SK-N-SH (cell line): ENCODE measurements around the gene ASIC3. TPM values are rescaled to one million over a fixed set of nuclear protein-coding genes. Genes with fewer than 3 reads are reported as not detected.
A peak's percentile ranks its signal among the peaks of the same experiment; 100 is the strongest.

ENCODE experiments used
- CTCF ChIA-PET: fragments of 300-600, 350-600 bp; formaldehyde crosslinking; extraction: SDS; loops from one replicate; lab custom pipeline; 2021; lab: Yijun Ruan, JAX
- POLR2A ChIA-PET: fragments of 350-600 bp; sonication (Branson Sonifier 250); formaldehyde crosslinking; extraction: SDS; loops from one replicate; lab custom pipeline; 2020; ENCODE audit warnings: antibody characterized with exemption, inconsistent platforms; lab: Yijun Ruan, JAX
- DNase-seq: peaks from one replicate; pipeline ENCODE4 v3.0.0; 2012
- H2AFZ ChIP-seq: fragments of 200-600 bp; sonication (generic); 2 replicates; pipeline ENCODE4 v1.8.1; 2016; ENCODE audit warnings: antibody characterized with exemption, mild to moderate bottlenecking, low read depth
- H3F3A ChIP-seq: fragments of 200-600 bp; sonication (generic); replicated peaks from 2 replicates; pipeline ENCODE3; 2016; ENCODE audit warnings: antibody characterized with exemption, mild to moderate bottlenecking; ENCODE audit not compliant: insufficient read depth
- H3K27ac ChIP-seq, 2 experiments: fragments of 200-500 bp in 1 of 2; fragments of 200-600 bp in 1 of 2; sonication (Bioruptor generic) in 1 of 2; sonication (generic), shearing (Covaris generic) in 1 of 2; 2 replicates each; pipeline versions ENCODE4 v1.5.1 to v1.6.1; 2014 to 2016; ENCODE audit warnings: low read depth in 2 of 2, inconsistent platforms in 1 of 2, low read length in 1 of 2, mild to moderate bottlenecking in 1 of 2, mixed read lengths in 1 of 2
- H3K27me3 ChIP-seq: fragments of 200-600 bp; sonication (generic), shearing (Covaris generic); 2 replicates; pipeline ENCODE4 v1.6.1; 2016; ENCODE audit warnings: mixed run types; ENCODE audit not compliant: insufficient read depth
- H3K36me3 ChIP-seq, 2 experiments: fragments of 200-500 bp in 1 of 2; fragments of 200-600 bp in 1 of 2; sonication (Bioruptor generic) in 1 of 2; sonication (generic) in 1 of 2; replicated peaks in 1 of 2; 2 replicates each; pipeline versions ENCODE3 to v1.5.1; 2014 to 2016; ENCODE audit warnings: low read length in 1 of 2, mild to moderate bottlenecking in 1 of 2; ENCODE audit not compliant: insufficient read depth in 2 of 2, control insufficient read depth in 1 of 2
- H3K4me1 ChIP-seq, 2 experiments: fragments of 200-500 bp in 1 of 2; fragments of 200-600 bp in 1 of 2; sonication (Bioruptor generic) in 1 of 2; sonication (generic), shearing (Covaris generic) in 1 of 2; 2 replicates each; pipeline versions ENCODE4 v1.5.1 to v1.6.1; 2014 to 2016; ENCODE audit warnings: low read depth in 1 of 2, low read length in 1 of 2, mixed run types in 1 of 2; ENCODE audit not compliant: insufficient read depth in 2 of 2, control insufficient read depth in 1 of 2
- H3K4me2 ChIP-seq: fragments of 200-600 bp; sonication (generic), shearing (Covaris generic); 2 replicates; pipeline ENCODE4 v1.6.1; 2017; ENCODE audit warnings: mixed run types
- H3K4me3 ChIP-seq, 2 experiments: fragments of 200-500 bp in 1 of 2; fragments of 200-600 bp in 1 of 2; sonication (Bioruptor generic) in 1 of 2; sonication (generic), shearing (Covaris generic) in 1 of 2; 2 replicates each; pipeline versions ENCODE4 v1.5.1 to v1.8.1; 2014 to 2016; ENCODE audit warnings: low read depth in 2 of 2, inconsistent platforms in 1 of 2, low read length in 1 of 2, mild to moderate bottlenecking in 1 of 2, mixed read lengths in 1 of 2, moderate library complexity in 1 of 2
- H3K79me2 ChIP-seq: fragments of 200-600 bp; sonication (generic); 2 replicates; pipeline ENCODE4 v1.8.1; 2017; ENCODE audit warnings: mild to moderate bottlenecking; ENCODE audit not compliant: insufficient read depth
- H3K9ac ChIP-seq: fragments of 200-600 bp; sonication (generic); 2 replicates; pipeline ENCODE4 v1.6.1; 2017; ENCODE audit warnings: mixed run types
- H3K9me2 ChIP-seq: fragments of 200-600 bp; sonication (generic); 2 replicates; pipeline ENCODE4 v1.6.1; 2017; ENCODE audit warnings: mixed run types
- H3K9me3 ChIP-seq: fragments of 200-600 bp; sonication (generic); 2 replicates; pipeline ENCODE4 v1.6.1; 2017; ENCODE audit warnings: mixed run types, mild to moderate bottlenecking, moderate library complexity
- H4K20me1 ChIP-seq: fragments of 200-600 bp; sonication (generic); 2 replicates; pipeline ENCODE4 v1.6.1; 2017; ENCODE audit warnings: mild to moderate bottlenecking, mixed run types; ENCODE audit not compliant: insufficient read depth
- ELF1 ChIP-seq: IDR thresholded peaks from 2 replicates; pipeline ENCODE4 v1.4.0; 2012
- FOSL2 ChIP-seq: IDR thresholded peaks from 2 replicates; pipeline ENCODE4 v1.4.0; 2012; ENCODE audit warnings: low read depth, mild to moderate bottlenecking, moderate library complexity, borderline replicate concordance
- FOXJ3 ChIP-seq: sonication (generic); formaldehyde crosslinking; IDR thresholded peaks from 2 replicates; pipeline ENCODE4 v1.5.1; 2020; ENCODE audit warnings: mild to moderate bottlenecking, missing genetic modification reagents
- MXI1 ChIP-seq: IDR thresholded peaks from 2 replicates; pipeline ENCODE4 v1.6.1; 2012; ENCODE audit warnings: mild to moderate bottlenecking, low read depth, low read length, improper control_type of control experiment
- POLR2AphosphoS5 ChIP-seq: IDR thresholded peaks from 2 replicates; pipeline ENCODE4 v1.6.1; 2012; ENCODE audit warnings: low read depth, low read length
- SMC3 ChIP-seq: IDR thresholded peaks from 2 replicates; pipeline ENCODE4 v1.6.1; 2012; ENCODE audit warnings: low read depth, low read length, improper control_type of control experiment
- WGBS: methylation state at CpG from one replicate; pipeline ENCODE4 v1.1.6; 2017; ENCODE audit warnings: low lambda C conversion rate; 5-methylcytosine and 5-hydroxymethylcytosine counted together
- polyA plus RNA-seq, 3 experiments: library from polyadenylated mRNA; depleted of rRNA; stranded (reverse); fragments of >200 nt; gene quantifications; 2 replicates each; pipeline ENCODE4 v1.2.3, GENCODE V29; 2012
- TF ChIP-seq, protein P1 (sequence below): IDR thresholded peaks from 2 replicates; pipeline ENCODE4 v1.4.0; 2012; ENCODE audit warnings: low read depth, borderline replicate concordance
- TF ChIP-seq, protein P2 (sequence below): IDR thresholded peaks from 2 replicates; pipeline ENCODE4 v1.4.0; 2012; ENCODE audit warnings: low read depth, borderline replicate concordance
- TF ChIP-seq, protein P3 (sequence below): IDR thresholded peaks from 2 replicates; pipeline ENCODE4 v1.4.0; 2012; ENCODE audit warnings: low read depth
- TF ChIP-seq, protein P4 (sequence below): fragments of 150-350 bp; IDR thresholded peaks from 2 replicates; pipeline ENCODE4 v1.6.1; 2017; ENCODE audit warnings: antibody characterized with exemption, low read length, low read depth, borderline replicate concordance

ASIC3 gene
- polyA plus RNA-seq, 1 of the 3 experiments (the other 2 are of a cell fraction) = 4.5 TPM

DNA sequence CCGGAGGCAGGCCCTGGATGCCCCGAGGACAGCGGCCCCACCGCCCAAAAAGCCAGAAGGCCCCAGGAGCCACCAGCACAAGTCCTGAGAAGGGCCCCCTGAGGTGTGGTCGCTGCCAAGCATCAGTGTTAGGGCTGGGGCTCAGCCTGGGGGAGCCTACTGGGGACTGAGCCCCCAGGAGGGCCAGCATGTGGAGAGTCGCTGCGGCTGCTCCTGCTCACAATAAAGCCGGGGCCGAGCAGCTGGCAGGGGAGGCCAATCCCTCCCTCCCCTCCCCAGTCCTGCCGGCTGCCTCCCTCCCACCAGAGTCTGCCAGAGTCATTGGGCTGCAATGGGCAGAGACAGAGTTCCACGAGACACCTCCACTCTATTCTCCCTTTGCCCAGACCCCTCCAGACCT is 3.1 kb upstream of the ASIC3 start:
- Histone ChIP-seq H3K27ac (peak overlapping the region in 1 of 2 experiments; percentile 78; a peak in 1 of 4 replicates), H2AFZ (no peak overlapping the region), H3K9me2 (no peaks in the 10 kb centered on the region), H3K4me1 (peaks cover 16 to 43% of the 10 kb centered on the region in 2 experiments), H3K4me3 (no peak overlapping the region), H3K79me2 (no peaks in the 10 kb centered on the region), H3F3A (peaks cover 14% of the 10 kb centered on the region), H3K36me3 (peaks cover 4 to 20% of the 10 kb centered on the region in 2 experiments), H3K4me2 (no peak overlapping the region), H3K27me3 (no peaks in the 10 kb centered on the region), H3K9me3 (no peaks in the 10 kb centered on the region), H3K9ac (no peak overlapping the region), H4K20me1 (no peaks in the 10 kb centered on the region)
- DNase-seq = no peak
- CTCF ChIA-PET = interaction anchor here (1.4 to 3.7 kb wide), 3 partner anchors 16 to 67 kb away, joined by 3 to 21 read pairs (median 3); partner anchors contain the start of gene ABCB8
- 84% methylated on average over 7 of the region's 11 CpGs for WGBS
- TF ChIP-seq, protein P1, sequence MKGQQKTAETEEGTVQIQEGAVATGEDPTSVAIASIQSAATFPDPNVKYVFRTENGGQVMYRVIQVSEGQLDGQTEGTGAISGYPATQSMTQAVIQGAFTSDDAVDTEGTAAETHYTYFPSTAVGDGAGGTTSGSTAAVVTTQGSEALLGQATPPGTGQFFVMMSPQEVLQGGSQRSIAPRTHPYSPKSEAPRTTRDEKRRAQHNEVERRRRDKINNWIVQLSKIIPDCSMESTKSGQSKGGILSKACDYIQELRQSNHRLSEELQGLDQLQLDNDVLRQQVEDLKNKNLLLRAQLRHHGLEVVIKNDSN = no peak
- no peak for TF ChIP-seq FOXJ3 (CRISPR knock-in tag)
- TF ChIP-seq, protein P2, sequence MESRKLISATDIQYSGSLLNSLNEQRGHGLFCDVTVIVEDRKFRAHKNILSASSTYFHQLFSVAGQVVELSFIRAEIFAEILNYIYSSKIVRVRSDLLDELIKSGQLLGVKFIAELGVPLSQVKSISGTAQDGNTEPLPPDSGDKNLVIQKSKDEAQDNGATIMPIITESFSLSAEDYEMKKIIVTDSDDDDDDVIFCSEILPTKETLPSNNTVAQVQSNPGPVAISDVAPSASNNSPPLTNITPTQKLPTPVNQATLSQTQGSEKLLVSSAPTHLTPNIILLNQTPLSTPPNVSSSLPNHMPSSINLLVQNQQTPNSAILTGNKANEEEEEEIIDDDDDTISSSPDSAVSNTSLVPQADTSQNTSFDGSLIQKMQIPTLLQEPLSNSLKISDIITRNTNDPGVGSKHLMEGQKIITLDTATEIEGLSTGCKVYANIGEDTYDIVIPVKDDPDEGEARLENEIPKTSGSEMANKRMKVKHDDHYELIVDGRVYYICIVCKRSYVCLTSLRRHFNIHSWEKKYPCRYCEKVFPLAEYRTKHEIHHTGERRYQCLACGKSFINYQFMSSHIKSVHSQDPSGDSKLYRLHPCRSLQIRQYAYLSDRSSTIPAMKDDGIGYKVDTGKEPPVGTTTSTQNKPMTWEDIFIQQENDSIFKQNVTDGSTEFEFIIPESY = no peak
- TF ChIP-seq FOSL2 = no peak
- TF ChIP-seq SMC3 = no peak
- no peak for TF ChIP-seq ELF1
- no peak for TF ChIP-seq MXI1
- TF ChIP-seq, protein P3, sequence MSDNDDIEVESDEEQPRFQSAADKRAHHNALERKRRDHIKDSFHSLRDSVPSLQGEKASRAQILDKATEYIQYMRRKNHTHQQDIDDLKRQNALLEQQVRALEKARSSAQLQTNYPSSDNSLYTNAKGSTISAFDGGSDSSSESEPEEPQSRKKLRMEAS = no peak
- POLR2A ChIA-PET = interaction anchor here (0.7 to 0.9 kb wide), 2 partner anchors 11 to 21 kb away, joined by 3 read pairs; no protein-coding TSS in a partner anchor

DNA sequence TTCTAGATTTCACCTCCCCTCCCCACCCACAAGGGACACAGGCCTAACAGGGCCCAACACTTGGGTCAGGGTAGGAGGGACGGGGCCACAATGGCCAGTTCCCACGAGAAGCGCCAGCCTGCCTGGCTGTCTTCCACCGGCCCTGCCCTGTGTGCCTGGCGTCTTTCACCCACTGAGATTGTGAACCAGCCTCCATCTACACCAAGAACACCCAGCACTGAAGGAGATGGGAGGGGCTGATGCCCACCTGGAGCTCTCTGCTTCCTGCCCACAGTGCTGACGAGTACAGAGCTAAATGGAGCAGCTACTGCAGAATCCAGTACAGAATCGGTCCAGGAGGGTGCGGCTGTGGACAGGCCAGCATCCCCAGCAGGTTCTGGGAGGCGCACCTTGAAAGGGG is 2.4 kb upstream of the ASIC3 start:
- Histone ChIP-seq H3K4me3 (no peak overlapping the region), H3K9ac (no peak overlapping the region), H3K79me2 (no peaks in the 10 kb centered on the region), H3K9me2 (no peaks in the 10 kb centered on the region), H3K36me3 (peaks cover 4 to 20% of the 10 kb centered on the region in 2 experiments), H3K4me1 (peaks cover 13 to 39% of the 10 kb centered on the region in 2 experiments), H3K27me3 (no peaks in the 10 kb centered on the region), H2AFZ (no peak overlapping the region), H3K27ac (peak overlapping the region in 1 of 2 experiments; percentile 78; a peak in 1 of 4 replicates), H3F3A (peaks cover 14% of the 10 kb centered on the region), H4K20me1 (no peaks in the 10 kb centered on the region), H3K9me3 (no peaks in the 10 kb centered on the region), H3K4me2 (no peak overlapping the region)
- ChIA-PET CTCF (interaction anchor here (0.7 to 3.7 kb wide), 8 partner anchors 11 to 80 kb away, joined by 3 to 21 read pairs (median 4); partner anchors contain the start of genes CDK5 and SLC4A2), POLR2A (no interaction called here)
- 92% methylated on average over 9 of the region's 9 CpGs for WGBS
- TF ChIP-seq, protein P4, sequence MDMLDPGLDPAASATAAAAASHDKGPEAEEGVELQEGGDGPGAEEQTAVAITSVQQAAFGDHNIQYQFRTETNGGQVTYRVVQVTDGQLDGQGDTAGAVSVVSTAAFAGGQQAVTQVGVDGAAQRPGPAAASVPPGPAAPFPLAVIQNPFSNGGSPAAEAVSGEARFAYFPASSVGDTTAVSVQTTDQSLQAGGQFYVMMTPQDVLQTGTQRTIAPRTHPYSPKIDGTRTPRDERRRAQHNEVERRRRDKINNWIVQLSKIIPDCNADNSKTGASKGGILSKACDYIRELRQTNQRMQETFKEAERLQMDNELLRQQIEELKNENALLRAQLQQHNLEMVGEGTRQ = no peak
- peak; percentile 26; the same call in 1 of the 2 replicates for TF ChIP-seq POLR2AphosphoS5
- DNase-seq = no peak
